B cell (primary cell): ENCODE results near the gene INPP4A. TPM values are rescaled to one million over a fixed set of nuclear protein-coding genes. Genes with fewer than 3 reads are reported as not detected.

Experiments used
- ATAC-seq: fragments of 200-7000 bp; cut with Tn5 transposase; one replicate; pipeline ENCODE4 v1.10.0; 2021; ENCODE audit warnings: low read depth, mild to moderate bottlenecking, moderate number of reproducible peaks, moderate library complexity
- CTCF ChIA-PET: fragments of 350-600 bp; sonication (Branson Sonifier 250); formaldehyde crosslinking; loops from one replicate; lab custom pipeline; 2021; ENCODE audit warnings: antibody characterized with exemption, inconsistent platforms; lab: Charles Lee
- POLR2A ChIA-PET: fragments of 350-600 bp; sonication (Branson Sonifier 250); formaldehyde crosslinking; loops from one replicate; lab custom pipeline; 2021; ENCODE audit warnings: antibody characterized with exemption; lab: Charles Lee
- DNase-seq: peaks from one replicate; pipeline ENCODE4 v3.0.0; 2013
- H2AFZ ChIP-seq: 2 replicates; pipeline ENCODE4 v1.6.1; 2012; ENCODE audit warnings: mild to moderate bottlenecking, low read depth, low read length; ENCODE audit not compliant: insufficient read depth, poor library complexity, severe bottlenecking
- H3K27ac ChIP-seq, 2 donors: 1 replicate in 1 of 2; 2 replicates in 1 of 2; pipeline ENCODE4 v1.5.1; 2012 to 2013; ENCODE audit warnings: low read length in 2 of 2, mild to moderate bottlenecking in 2 of 2, moderate library complexity in 1 of 2
- H3K27me3 ChIP-seq, 4 experiments: fragments of 200-600 bp in 1 of 4; sonication (generic) in 1 of 4; replicated peaks in 1 of 4; 1 replicate in 2 of 4; 2 replicates in 2 of 4; pipeline versions ENCODE4 v1.6.1 to v1.7.0; 2013 to 2016; ENCODE audit warnings: low read length in 3 of 4, mild to moderate bottlenecking in 2 of 4, mixed read lengths in 1 of 4, moderate library complexity in 1 of 4; ENCODE audit not compliant: insufficient read depth in 4 of 4, control insufficient read depth in 3 of 4; ENCODE audit errors: control extremely low read depth in 1 of 4
- H3K36me3 ChIP-seq, 2 experiments: replicated peaks in 1 of 2; 1 replicate in 1 of 2; 2 replicates in 1 of 2; pipeline versions ENCODE4 v1.6.1 to v1.7.1; 2013; ENCODE audit warnings: low read length in 1 of 2; ENCODE audit not compliant: insufficient read depth in 2 of 2, control insufficient read depth in 1 of 2; ENCODE audit errors: control extremely low read depth in 1 of 2, extremely low read depth in 1 of 2
- H3K4me1 ChIP-seq, 2 donors: fragments of 200-600 bp in 1 of 2; sonication (generic) in 1 of 2; 1 replicate in 1 of 2; 2 replicates in 1 of 2; pipeline versions ENCODE4 v1.5.1 to v1.6.1; 2013 to 2017; ENCODE audit warnings: low read length in 2 of 2; ENCODE audit not compliant: control insufficient read depth in 2 of 2, insufficient read depth in 2 of 2
- H3K4me2 ChIP-seq: replicated peaks from 2 replicates; pipeline ENCODE3; 2012; ENCODE audit warnings: mild to moderate bottlenecking, low read depth, low read length; ENCODE audit not compliant: poor library complexity, severe bottlenecking
- H3K4me3 ChIP-seq, 5 experiments: fragments of 200-600 bp in 1 of 5; sonication (generic) in 1 of 5; 1 replicate in 3 of 5; 2 replicates in 2 of 5; pipeline versions ENCODE4 v1.5.1 to v1.7.0; 2011 to 2016; ENCODE audit warnings: low read length in 4 of 5, mild to moderate bottlenecking in 4 of 5, low read depth in 2 of 5, control low read depth in 1 of 5, moderate library complexity in 1 of 5; ENCODE audit not compliant: insufficient read depth in 1 of 5; ENCODE audit errors: control extremely low read depth in 1 of 5, extremely low read depth in 1 of 5
- H3K79me2 ChIP-seq: fragments of 200-600 bp; sonication (generic); one replicate; pipeline ENCODE4 v1.6.0; 2016; ENCODE audit warnings: low read length; ENCODE audit not compliant: control insufficient read depth, insufficient read depth
- H3K9ac ChIP-seq: fragments of 200-600 bp; sonication (generic); 2 replicates; pipeline ENCODE4 v1.6.1; 2017; ENCODE audit warnings: mild to moderate bottlenecking, low read length, moderate library complexity
- H3K9me3 ChIP-seq, 3 donors: one replicate each; pipeline versions ENCODE4 v1.6.1 to v1.7.1; 2013; ENCODE audit warnings: low read length in 2 of 3; ENCODE audit not compliant: control insufficient read depth in 2 of 3, insufficient read depth in 1 of 3; ENCODE audit errors: control extremely low read depth in 1 of 3
- H4K20me1 ChIP-seq: 2 replicates; pipeline ENCODE4 v1.6.0; 2012; ENCODE audit warnings: mild to moderate bottlenecking, low read length; ENCODE audit not compliant: insufficient read depth, control insufficient read depth, poor library complexity, severe bottlenecking
- H3K27ac Mint-ChIP-seq: one replicate; pipeline ENCODE4 v1.8.0; 2021; ENCODE audit warnings: mixed read lengths
- H3K27me3 Mint-ChIP-seq: one replicate; pipeline ENCODE4 v1.8.0; 2021; ENCODE audit warnings: mixed read lengths
- H3K4me1 Mint-ChIP-seq: one replicate; pipeline ENCODE4 v1.8.0; 2021; ENCODE audit warnings: mixed read lengths
- H3K4me3 Mint-ChIP-seq: one replicate; pipeline ENCODE4 v1.8.0; 2021; ENCODE audit warnings: mixed read lengths
- H3K9me3 Mint-ChIP-seq: one replicate; pipeline ENCODE4 v1.8.0; 2022; ENCODE audit warnings: mixed read lengths; ENCODE audit not compliant: insufficient read depth
- EZH2 ChIP-seq: IDR thresholded peaks from 2 replicates; pipeline ENCODE4 v1.6.1; 2012; ENCODE audit warnings: borderline replicate concordance, low read depth, mild to moderate bottlenecking, moderate library complexity, low read length; ENCODE audit not compliant: insufficient read depth, poor library complexity, severe bottlenecking
- WGBS: methylation state at CpG from one replicate; pipeline ENCODE4 v1.1.5; 2013; ENCODE audit warnings: missing lambda C conversion rate; ENCODE audit not compliant: insufficient coverage; 5-methylcytosine and 5-hydroxymethylcytosine counted together
- intact Hi-C: fragments of 100-400 bp; cut with micrococcal nuclease; formaldehyde crosslinking; loops from one replicate; pipeline ENCODE4 v1.10.0; 2022
- polyA plus RNA-seq: library from polyadenylated mRNA; depleted of rRNA; stranded (reverse); fragments of >200 nt; gene quantifications from 2 replicates; pipeline ENCODE4 v1.2.3, GENCODE V29; 2012
- total RNA-seq, 2 donors: library from RNA; stranded (reverse); fragments of 120-200 nt in 1 of 2; gene quantifications; 1 replicate in 1 of 2; 2 replicates in 1 of 2; pipeline versions ENCODE4 v1.2.3 to v1.2.4, GENCODE V29; 2013 to 2022
- TF ChIP-seq, protein P1 (sequence below): fragments of 200-600 bp; IDR thresholded peaks from one replicate; pipeline ENCODE4 v1.8.0; 2022; ENCODE audit warnings: antibody characterized with exemption, mild to moderate bottlenecking

The INPP4A gene
- total and polyA plus RNA-seq, 2 donors (not counting 1 experiment from before 2014, with no cell fraction given) = 10.7 to 22.5 TPM

DNA sequence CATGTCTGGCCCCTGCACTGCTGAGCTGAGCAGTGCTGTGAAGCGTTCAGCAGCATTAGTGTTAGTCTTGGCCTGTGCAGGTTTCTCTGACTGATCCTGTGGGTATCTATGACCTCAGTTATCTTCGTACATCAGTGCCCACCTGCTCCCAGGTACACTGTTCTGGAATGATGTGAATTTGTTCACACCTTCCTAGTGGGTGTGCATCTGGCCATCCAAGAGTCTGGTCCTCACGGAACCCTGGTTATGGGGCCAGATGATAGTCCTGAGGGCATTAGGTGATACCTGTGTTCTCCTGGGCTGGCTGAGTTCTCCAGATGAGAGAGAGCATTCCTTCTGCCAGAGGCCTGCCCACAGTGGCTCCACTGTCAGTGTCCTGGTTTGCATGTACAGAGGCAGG is 57.2 kb downstream of the INPP4A start:
- no peak overlapping the region for H3K9ac ChIP-seq
- H3K27ac Mint-ChIP-seq = no peak overlapping the region
- peaks cover 3% of the 10 kb centered on the region for H3K79me2 ChIP-seq
- no peaks in the 10 kb centered on the region for H3K4me1 ChIP-seq
- no peak overlapping the region for H3K4me3 Mint-ChIP-seq
- no peak for DNase-seq
- ChIA-PET POLR2A (no interaction called here), CTCF (no interaction called here)
- H3K9me3 ChIP-seq = peaks cover 0 to 9% (median 7%) of the 10 kb centered on the region in 3 donors
- no peaks in the 10 kb centered on the region for H4K20me1 ChIP-seq
- WGBS = 100% methylated on average over 2 of the region's 3 CpGs
- H3K36me3 ChIP-seq = no peaks in the 10 kb centered on the region
- intact Hi-C loops = no loop called here
- no peaks in the 10 kb centered on the region for H3K27me3 ChIP-seq
- peaks cover 14% of the 10 kb centered on the region for H3K4me1 Mint-ChIP-seq
- H3K27ac ChIP-seq = no peak overlapping the region
- H2AFZ ChIP-seq = no peak overlapping the region
- H3K27me3 Mint-ChIP-seq = no peaks in the 10 kb centered on the region
- TF ChIP-seq, protein P1, sequence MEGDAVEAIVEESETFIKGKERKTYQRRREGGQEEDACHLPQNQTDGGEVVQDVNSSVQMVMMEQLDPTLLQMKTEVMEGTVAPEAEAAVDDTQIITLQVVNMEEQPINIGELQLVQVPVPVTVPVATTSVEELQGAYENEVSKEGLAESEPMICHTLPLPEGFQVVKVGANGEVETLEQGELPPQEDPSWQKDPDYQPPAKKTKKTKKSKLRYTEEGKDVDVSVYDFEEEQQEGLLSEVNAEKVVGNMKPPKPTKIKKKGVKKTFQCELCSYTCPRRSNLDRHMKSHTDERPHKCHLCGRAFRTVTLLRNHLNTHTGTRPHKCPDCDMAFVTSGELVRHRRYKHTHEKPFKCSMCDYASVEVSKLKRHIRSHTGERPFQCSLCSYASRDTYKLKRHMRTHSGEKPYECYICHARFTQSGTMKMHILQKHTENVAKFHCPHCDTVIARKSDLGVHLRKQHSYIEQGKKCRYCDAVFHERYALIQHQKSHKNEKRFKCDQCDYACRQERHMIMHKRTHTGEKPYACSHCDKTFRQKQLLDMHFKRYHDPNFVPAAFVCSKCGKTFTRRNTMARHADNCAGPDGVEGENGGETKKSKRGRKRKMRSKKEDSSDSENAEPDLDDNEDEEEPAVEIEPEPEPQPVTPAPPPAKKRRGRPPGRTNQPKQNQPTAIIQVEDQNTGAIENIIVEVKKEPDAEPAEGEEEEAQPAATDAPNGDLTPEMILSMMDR = no peak
- no peak for TF ChIP-seq EZH2
- no peak overlapping the region for H3K4me3 ChIP-seq
- no peak for ATAC-seq
- no peak overlapping the region for H3K4me2 ChIP-seq
- H3K9me3 Mint-ChIP-seq = peaks cover 8% of the 10 kb centered on the region

DNA sequence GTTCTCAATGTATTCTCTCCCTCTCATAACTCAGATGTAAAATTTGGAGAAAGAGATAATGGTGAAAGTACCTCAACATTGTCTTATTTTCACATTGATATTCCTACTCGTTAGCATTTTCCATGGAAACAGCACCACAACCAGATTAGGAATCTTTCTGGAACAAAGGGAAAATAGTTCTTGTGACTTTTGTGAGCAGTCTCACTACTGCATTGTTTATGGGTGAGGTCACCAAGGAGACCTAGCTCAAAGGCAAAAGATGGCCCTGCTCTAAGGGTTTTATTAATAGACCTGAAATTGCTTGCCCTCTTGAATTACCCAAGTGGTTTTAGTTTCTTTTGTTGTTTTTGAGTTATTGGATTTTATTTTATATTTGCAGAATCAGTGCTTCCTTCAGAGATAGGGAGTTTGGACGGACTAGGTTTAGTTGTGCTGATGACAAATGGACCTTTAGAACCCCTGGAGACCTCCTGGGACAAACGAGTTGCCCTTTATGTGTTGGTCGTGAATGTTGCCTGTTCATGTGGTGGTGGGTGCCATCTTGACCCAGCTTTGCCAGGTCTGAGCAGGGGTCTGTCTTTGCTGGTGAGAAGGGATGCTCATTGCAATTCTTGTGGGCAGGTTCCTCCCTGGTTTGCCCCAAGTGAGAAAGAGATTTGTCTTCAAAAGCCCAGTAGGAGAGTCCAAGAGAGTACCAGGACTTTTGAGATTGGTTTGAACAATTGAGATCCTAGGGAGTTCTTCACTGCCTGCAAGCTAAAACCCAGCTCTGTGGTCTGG is 58.1 kb downstream of the INPP4A start:
- no peak overlapping the region for H2AFZ ChIP-seq
- no peaks in the 10 kb centered on the region for H4K20me1 ChIP-seq
- H3K36me3 ChIP-seq = no peaks in the 10 kb centered on the region
- H3K79me2 ChIP-seq = peaks cover 7% of the 10 kb centered on the region
- no peak overlapping the region for H3K9ac ChIP-seq
- H3K27me3 Mint-ChIP-seq = no peaks in the 10 kb centered on the region
- H3K4me2 ChIP-seq = no peak overlapping the region
- TF ChIP-seq, protein P1 = no peak
- TF ChIP-seq EZH2 = no peak
- no peaks in the 10 kb centered on the region for H3K9me3 ChIP-seq
- no peak overlapping the region for H3K27ac Mint-ChIP-seq
- intact Hi-C loops = no loop called here
- H3K27ac ChIP-seq = no peak overlapping the region
- H3K4me3 Mint-ChIP-seq = no peak overlapping the region
- no peak for ATAC-seq
- DNase-seq = no peak
- peaks cover 0 to 5% of the 10 kb centered on the region in 2 donors for H3K4me1 ChIP-seq
- POLR2A ChIA-PET = no interaction called here
- H3K27me3 ChIP-seq = no peaks in the 10 kb centered on the region
- 100% methylated on average over 3 of the region's 4 CpGs for WGBS
- H3K4me3 ChIP-seq = no peak overlapping the region
- CTCF ChIA-PET = no interaction called here
- peaks cover 18% of the 10 kb centered on the region for H3K4me1 Mint-ChIP-seq
- peaks cover 5% of the 10 kb centered on the region for H3K9me3 Mint-ChIP-seq
